ENCODE data around the gene TMEM59L. TPM values are rescaled to one million over a fixed set of nuclear protein-coding genes. Genes with fewer than 3 reads are reported as not detected.
A peak's percentile ranks its signal among the peaks of the same experiment; 100 is the strongest.

TMEM59L gene
- polyA plus RNA-seq, 1 experiment, result 1.6 TPM

DNA sequence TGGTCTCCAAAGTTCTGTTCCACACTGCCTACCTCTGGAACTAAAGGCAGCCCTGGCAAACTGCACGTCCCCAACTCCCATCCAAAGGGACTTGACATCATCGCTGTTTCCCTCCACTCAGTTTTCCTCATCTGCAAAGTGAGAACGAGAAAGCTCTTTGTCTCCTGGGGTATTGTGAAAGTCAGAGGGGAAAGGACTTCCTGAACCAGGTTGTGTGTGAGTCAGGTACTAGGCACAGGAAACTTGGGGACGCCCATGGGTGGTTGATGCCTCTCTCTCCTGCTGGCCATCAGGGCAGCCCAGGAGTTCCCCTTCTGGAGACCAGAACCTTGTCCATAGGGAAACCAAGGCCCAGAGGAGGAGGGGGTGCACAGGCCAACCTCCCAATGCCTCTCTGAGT, 10.8 kb upstream of the TMEM59L start:
- Histone ChIP-seq H3K36me3 (ENCODE audit: control insufficient read depth, insufficient read depth, low read length) (no peaks in the 10 kb centered on the region), H3K27me3 (ENCODE audit: control insufficient read depth, insufficient read depth, low read length) (peaks cover 11% of the 10 kb centered on the region), H3K4me3 (ENCODE audit: low read depth, low read length) (no peak overlapping the region)
- DNase-seq (ENCODE audit: low read depth), result no peak
- TF ChIP-seq, protein P1, sequence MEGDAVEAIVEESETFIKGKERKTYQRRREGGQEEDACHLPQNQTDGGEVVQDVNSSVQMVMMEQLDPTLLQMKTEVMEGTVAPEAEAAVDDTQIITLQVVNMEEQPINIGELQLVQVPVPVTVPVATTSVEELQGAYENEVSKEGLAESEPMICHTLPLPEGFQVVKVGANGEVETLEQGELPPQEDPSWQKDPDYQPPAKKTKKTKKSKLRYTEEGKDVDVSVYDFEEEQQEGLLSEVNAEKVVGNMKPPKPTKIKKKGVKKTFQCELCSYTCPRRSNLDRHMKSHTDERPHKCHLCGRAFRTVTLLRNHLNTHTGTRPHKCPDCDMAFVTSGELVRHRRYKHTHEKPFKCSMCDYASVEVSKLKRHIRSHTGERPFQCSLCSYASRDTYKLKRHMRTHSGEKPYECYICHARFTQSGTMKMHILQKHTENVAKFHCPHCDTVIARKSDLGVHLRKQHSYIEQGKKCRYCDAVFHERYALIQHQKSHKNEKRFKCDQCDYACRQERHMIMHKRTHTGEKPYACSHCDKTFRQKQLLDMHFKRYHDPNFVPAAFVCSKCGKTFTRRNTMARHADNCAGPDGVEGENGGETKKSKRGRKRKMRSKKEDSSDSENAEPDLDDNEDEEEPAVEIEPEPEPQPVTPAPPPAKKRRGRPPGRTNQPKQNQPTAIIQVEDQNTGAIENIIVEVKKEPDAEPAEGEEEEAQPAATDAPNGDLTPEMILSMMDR (IDR thresholded peaks at IDR 0.05; ENCODE audit: insufficient read depth, low read depth, low read length), result no peak
- POLR2A ChIA-PET, result no interaction called here
- CTCF ChIA-PET, result no interaction called here

DNA sequence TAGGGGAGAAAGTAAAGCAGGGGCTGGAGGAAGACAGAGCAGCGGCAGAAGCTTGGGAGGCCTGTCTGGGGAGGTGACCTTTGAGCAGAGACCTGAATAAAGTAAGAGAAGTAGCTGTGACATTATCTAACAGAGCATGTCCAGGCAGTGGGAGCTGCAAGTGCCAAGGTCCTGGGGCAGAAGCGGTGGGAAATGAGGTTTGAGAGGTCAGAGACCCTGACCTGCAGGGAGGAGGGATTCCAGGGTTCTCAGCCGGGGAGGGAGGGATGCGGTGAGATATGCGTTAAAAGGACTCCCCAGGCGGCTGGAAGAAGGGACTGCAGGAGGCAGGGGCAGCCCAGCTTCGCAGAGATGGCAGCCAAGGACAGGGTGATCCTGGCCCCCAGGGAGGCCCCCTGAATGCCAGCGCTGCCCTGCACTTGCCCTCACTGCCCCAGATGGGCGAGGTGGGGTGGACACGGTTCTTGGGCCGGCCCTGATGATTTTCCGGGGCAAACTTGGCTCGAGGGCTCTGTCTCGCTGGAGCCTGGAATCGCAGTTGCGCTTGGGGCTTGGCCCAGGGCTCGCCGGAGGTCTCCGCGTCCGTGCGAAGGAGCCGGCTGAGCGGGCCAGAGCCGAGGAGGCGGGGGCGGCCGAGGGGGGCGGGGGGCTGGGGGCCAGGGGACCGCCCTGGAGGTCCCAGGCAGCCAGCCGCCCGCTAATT, 9.3 kb upstream of the TMEM59L start:
- H3K27me3 ChIP-seq (ENCODE audit: control insufficient read depth, insufficient read depth, low read length), result peaks cover 23% of the 10 kb centered on the region
- ChIA-PET POLR2A (no interaction called here), CTCF (interaction anchor here (1.7 to 3.0 kb wide), 2 partner anchors 9 to 14 kb away, joined by 4 to 24 read pairs; no protein-coding TSS in a partner anchor)
- no peak overlapping the region for H3K4me3 ChIP-seq (ENCODE audit: low read depth, low read length)
- H3K36me3 ChIP-seq (ENCODE audit: control insufficient read depth, insufficient read depth, low read length), result no peaks in the 10 kb centered on the region
- TF ChIP-seq, protein P1 (IDR thresholded peaks at IDR 0.05; ENCODE audit: insufficient read depth, low read depth, low read length), result peak; percentile 31
- DNase-seq (ENCODE audit: low read depth), result no peak

DNA sequence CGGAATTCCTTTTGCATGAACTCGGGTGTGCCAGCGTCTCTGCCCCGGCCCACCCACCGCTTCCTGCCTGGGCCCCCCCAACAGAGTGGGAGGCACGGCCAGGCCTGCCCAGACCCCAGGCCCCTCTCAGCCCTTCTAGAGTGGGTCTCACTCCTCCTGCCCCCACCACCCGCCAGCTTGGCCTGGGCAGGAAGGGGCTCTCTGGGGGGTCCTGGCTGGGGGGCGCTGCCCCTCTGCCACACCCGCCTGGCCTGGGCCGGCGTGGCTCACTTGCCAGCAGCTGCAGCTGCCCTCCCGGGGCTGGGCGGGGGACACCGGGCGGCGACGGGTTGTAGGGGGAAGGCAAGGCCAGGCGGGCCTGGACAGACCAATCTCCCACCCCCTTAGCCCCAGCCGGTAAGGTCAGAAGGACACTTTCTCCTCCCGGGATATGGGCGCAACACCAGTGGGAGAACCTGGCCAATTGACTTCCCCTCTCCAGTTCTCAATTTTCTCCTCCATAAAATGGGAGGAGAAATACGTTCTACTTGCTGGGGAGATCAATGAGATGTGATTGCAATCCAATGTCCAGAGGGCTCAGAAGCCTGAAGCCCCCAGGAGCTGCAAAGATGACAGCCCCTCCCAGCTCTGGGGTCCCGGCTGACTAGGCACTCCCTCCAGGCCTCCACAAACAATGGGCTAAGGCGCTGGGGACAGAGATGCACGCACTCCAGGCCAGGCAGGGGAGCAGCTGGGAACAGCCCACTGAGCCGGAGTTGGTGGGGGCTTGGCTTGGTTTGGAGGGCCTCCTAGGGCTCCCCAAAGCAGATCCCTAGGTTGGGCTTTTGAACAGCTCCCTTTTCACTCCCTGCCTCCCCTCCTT, 8.5 kb upstream of the TMEM59L start:
- ChIA-PET POLR2A (no interaction called here), CTCF (interaction anchor here (0.7 to 3.0 kb wide), 3 partner anchors 10 to 72 kb away, joined by 3 to 24 read pairs (median 4); no protein-coding TSS in a partner anchor)
- TF ChIP-seq, protein P1 (IDR thresholded peaks at IDR 0.05; ENCODE audit: insufficient read depth, low read depth, low read length), result no peak
- H3K27me3 ChIP-seq (ENCODE audit: control insufficient read depth, insufficient read depth, low read length), result peaks cover 28% of the 10 kb centered on the region
- H3K36me3 ChIP-seq (ENCODE audit: control insufficient read depth, insufficient read depth, low read length), result no peaks in the 10 kb centered on the region
- DNase-seq (ENCODE audit: low read depth), result no peak
- no peak overlapping the region for H3K4me3 ChIP-seq (ENCODE audit: low read depth, low read length)

DNA sequence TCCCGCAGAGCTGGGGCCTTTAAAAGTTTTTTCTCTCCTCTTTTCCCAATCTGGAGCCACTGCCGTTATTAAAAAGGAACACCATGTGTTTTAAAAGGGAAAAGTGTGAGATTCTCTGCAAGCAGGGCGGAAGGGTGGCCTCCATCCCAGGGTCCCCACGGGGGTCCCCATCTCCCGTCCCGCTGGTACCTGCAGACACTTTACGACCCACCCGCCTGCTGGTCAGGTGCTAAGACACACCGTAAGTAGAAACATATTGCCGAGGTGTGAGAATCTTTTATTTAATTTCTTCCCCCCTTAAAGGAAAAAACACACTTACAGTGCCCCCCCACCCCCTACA, 7.9 kb upstream of the TMEM59L start:
- no peak for DNase-seq (ENCODE audit: low read depth)
- Histone ChIP-seq H3K4me3 (ENCODE audit: low read depth, low read length) (no peak overlapping the region), H3K36me3 (ENCODE audit: control insufficient read depth, insufficient read depth, low read length) (no peaks in the 10 kb centered on the region), H3K27me3 (ENCODE audit: control insufficient read depth, insufficient read depth, low read length) (peaks cover 30% of the 10 kb centered on the region)
- TF ChIP-seq, protein P1 (IDR thresholded peaks at IDR 0.05; ENCODE audit: insufficient read depth, low read depth, low read length), result no peak
- ChIA-PET POLR2A (no interaction called here), CTCF (interaction anchor here (0.6 to 3.0 kb wide), 3 partner anchors 10 to 229 kb away, joined by 3 to 24 read pairs (median 4); no protein-coding TSS in a partner anchor)

DNA sequence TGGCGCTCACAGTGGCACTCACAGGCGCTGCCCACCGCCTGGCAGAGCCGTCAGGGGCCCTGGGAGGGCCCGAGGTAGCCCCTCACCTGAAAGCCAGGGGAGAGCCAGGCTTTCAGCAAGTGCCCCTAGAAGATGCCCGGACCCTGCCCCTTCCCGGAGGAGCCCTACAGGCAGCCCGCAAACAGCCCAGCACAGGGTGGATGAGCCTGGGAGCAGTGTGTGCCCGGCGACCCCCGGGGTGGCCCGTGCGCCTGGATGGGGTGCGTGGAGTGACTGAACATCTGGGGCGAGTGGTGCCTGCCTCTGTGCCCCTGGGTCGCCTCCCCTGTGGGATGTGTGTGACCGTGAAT, 7.5 kb upstream of the TMEM59L start:
- Histone ChIP-seq H3K27me3 (ENCODE audit: control insufficient read depth, insufficient read depth, low read length) (peaks cover 34% of the 10 kb centered on the region), H3K4me3 (ENCODE audit: low read depth, low read length) (no peak overlapping the region), H3K36me3 (ENCODE audit: control insufficient read depth, insufficient read depth, low read length) (no peaks in the 10 kb centered on the region)
- POLR2A ChIA-PET, result no interaction called here
- CTCF ChIA-PET, result interaction anchor here (0.6 to 3.0 kb wide), 3 partner anchors 11 to 229 kb away, joined by 3 to 24 read pairs (median 4); no protein-coding TSS in a partner anchor
- TF ChIP-seq, protein P1 (IDR thresholded peaks at IDR 0.05; ENCODE audit: insufficient read depth, low read depth, low read length), result no peak
- DNase-seq (ENCODE audit: low read depth), result no peak
